ENCODE measurements around the gene GLI2.

DNA sequence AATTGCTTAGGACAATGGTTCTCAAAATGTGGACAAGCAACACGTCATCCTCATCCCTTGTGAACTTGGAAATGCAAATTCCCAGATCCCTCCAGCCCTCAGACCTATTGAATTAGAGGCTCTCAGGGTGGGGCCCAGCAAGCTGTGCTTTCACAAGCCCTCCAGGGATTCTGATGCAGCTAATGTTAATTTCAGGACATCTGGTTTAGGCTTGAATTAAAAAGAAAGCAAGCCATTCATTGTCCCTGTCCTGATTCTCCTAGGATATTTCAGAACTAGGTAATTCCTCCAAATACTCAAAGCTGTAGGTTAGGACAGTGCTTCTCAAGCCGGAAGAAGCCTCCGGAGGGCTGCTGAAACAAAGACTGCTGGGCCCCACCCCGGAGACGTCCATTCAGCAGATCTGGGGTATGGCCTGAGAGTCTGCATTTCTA is 26.0 kb upstream of the GLI2 start:
- TF ChIP-seq POLR2AphosphoS5 (IDR thresholded peaks at IDR 0.05) (no peak), EP300 (IDR thresholded peaks at IDR 0.05) (no peak), CTCF (IDR thresholded peaks at IDR 0.05) (no peak), POLR2A (IDR thresholded peaks at IDR 0.05) (no peak)
